Urinary bladder (tissue), 4 donors: ENCODE results near the gene FAM78A. TPM values are rescaled to one million over a fixed set of nuclear protein-coding genes. Genes with fewer than 3 reads are reported as not detected.
A peak's percentile ranks its signal among the peaks of the same experiment; 100 is the strongest.

Experiments used
- DNase-seq: peaks from one replicate; pipeline ENCODE4 v3.0.0-alpha.2; 2015; ENCODE audit errors: extremely low spot score
- H3K27ac ChIP-seq: one replicate; pipeline ENCODE4 v1.5.1; 2013; ENCODE audit warnings: low read depth, mild to moderate bottlenecking, moderate library complexity
- H3K36me3 ChIP-seq: one replicate; pipeline ENCODE4 v1.6.1; 2013; ENCODE audit warnings: mild to moderate bottlenecking, moderate library complexity; ENCODE audit not compliant: insufficient read depth
- H3K4me1 ChIP-seq: one replicate; pipeline ENCODE4 v1.6.1; 2013; ENCODE audit warnings: mild to moderate bottlenecking, moderate library complexity; ENCODE audit not compliant: insufficient read depth
- H3K4me3 ChIP-seq: one replicate; pipeline ENCODE4 v1.5.1; 2013; ENCODE audit warnings: low read depth, low read length
- WGBS: extraction: QIAGEN DNeasy Blood & Tissue Kit; methylation state at CpG from one replicate; pipeline ENCODE4 v1.1.7; 2013; 5-methylcytosine and 5-hydroxymethylcytosine counted together
- polyA plus RNA-seq: library from polyadenylated mRNA; stranded (reverse); fragments of 200-250 nt; gene quantifications from one replicate; pipeline ENCODE4 v1.2.3, GENCODE V29; 2013
- total RNA-seq: library from RNA; depleted of rRNA; stranded (reverse); fragments of >200 nt; gene quantifications from one replicate; pipeline ENCODE4 v1.2.3, GENCODE V29; 2014
- donor health status: healthy with polysubstance abuse.
- donor health status: healthy.

FAM78A gene
- total and polyA plus RNA-seq, 2 donors: 1.9 to 3.1 TPM

GRCh38 chr9:131281119-131281965 lies 5.0 kb upstream of the FAM78A start:
- no peak overlapping the region for H3K4me3 ChIP-seq
- no peaks in the 10 kb centered on the region for H3K4me1 ChIP-seq
- WGBS: 80% methylated on average over 17 of the region's 17 CpGs
- no peak overlapping the region for H3K27ac ChIP-seq
- no peaks in the 10 kb centered on the region for H3K36me3 ChIP-seq
- no peak for DNase-seq

- H3K27ac ChIP-seq: no peak overlapping the region
- DNase-seq: no peak
- H3K4me3 ChIP-seq: no peak overlapping the region
- H3K36me3 ChIP-seq: no peaks in the 10 kb centered on the region
- WGBS: 76% methylated on average over 3 of the region's 3 CpGs
- no peaks in the 10 kb centered on the region for H3K4me1 ChIP-seq
These were observed 4.3 kb upstream of the FAM78A start for GRCh38 chr9:131280660-131281059.

- WGBS: 74% methylated on average over 19 of the region's 19 CpGs
- Histone ChIP-seq H3K4me1 (no peaks in the 10 kb centered on the region), H3K36me3 (no peaks in the 10 kb centered on the region), H3K27ac (no peak overlapping the region), H3K4me3 (no peak overlapping the region)
- DNase-seq: no peak
These were observed 3.7 kb upstream of the FAM78A start for GRCh38 chr9:131279863-131280570.

GRCh38 chr9:131279196-131279862 lies 3.0 kb upstream of the FAM78A start:
- H3K36me3 ChIP-seq: no peaks in the 10 kb centered on the region
- no peaks in the 10 kb centered on the region for H3K4me1 ChIP-seq
- H3K27ac ChIP-seq: no peak overlapping the region
- WGBS: 74% methylated on average over 11 of the region's 11 CpGs
- DNase-seq: no peak
- no peak overlapping the region for H3K4me3 ChIP-seq

GRCh38 chr9:131278702-131279111 lies 2.4 kb upstream of the FAM78A start:
- Histone ChIP-seq H3K36me3 (no peaks in the 10 kb centered on the region), H3K4me3 (no peak overlapping the region), H3K27ac (no peak overlapping the region), H3K4me1 (no peaks in the 10 kb centered on the region)
- 64% methylated on average over 10 of the region's 10 CpGs for whole genome bisulfite sequencing
- DNase-seq: no peak

- no peak overlapping the region for H3K27ac ChIP-seq
- peak overlapping the region; percentile 74 for H3K4me3 ChIP-seq
- DNase-seq: peak; percentile 49
- H3K4me1 ChIP-seq: no peaks in the 10 kb centered on the region
- H3K36me3 ChIP-seq: no peaks in the 10 kb centered on the region
- 8% methylated on average over 59 of the region's 59 CpGs for WGBS
These were observed 1.8 kb upstream of the FAM78A start for GRCh38 chr9:131277910-131278701.

- no peak for DNase-seq
- Histone ChIP-seq H3K4me1 (no peaks in the 10 kb centered on the region), H3K4me3 (peak overlapping the region; percentile 74), H3K27ac (peak overlapping the region; percentile 41), H3K36me3 (no peaks in the 10 kb centered on the region)
- WGBS: under 1% methylated on average over 78 of the region's 78 CpGs
These were observed 1.1 kb upstream of the FAM78A start for GRCh38 chr9:131277287-131277909.

GRCh38 chr9:131276891-131277286 lies 579 bp upstream of the FAM78A start:
- Histone ChIP-seq H3K27ac (no peak overlapping the region), H3K4me3 (peak overlapping the region; percentile 74), H3K4me1 (no peaks in the 10 kb centered on the region), H3K36me3 (no peaks in the 10 kb centered on the region)
- under 1% methylated on average over 60 of the region's 60 CpGs for WGBS
- no peak for DNase-seq

GRCh38 chr9:131275332-131276093 lies 797 bp downstream of the FAM78A start:
- Histone ChIP-seq H3K4me1 (no peaks in the 10 kb centered on the region), H3K36me3 (no peaks in the 10 kb centered on the region), H3K27ac (no peak overlapping the region), H3K4me3 (peak overlapping the region; percentile 74)
- WGBS: 79% methylated on average over 29 of the region's 29 CpGs
- no peak for DNase-seq

- WGBS: 80% methylated on average over 18 of the region's 18 CpGs
- Histone ChIP-seq H3K4me3 (peak overlapping the region; percentile 74), H3K4me1 (no peaks in the 10 kb centered on the region), H3K36me3 (no peaks in the 10 kb centered on the region), H3K27ac (peak overlapping the region; percentile 59)
- no peak for DNase-seq
These were observed 1.5 kb downstream of the FAM78A start for GRCh38 chr9:131274674-131275331.

- WGBS: 72% methylated on average over 13 of the region's 13 CpGs
- Histone ChIP-seq H3K36me3 (no peaks in the 10 kb centered on the region), H3K4me3 (peak overlapping the region; percentile 74), H3K27ac (no peak overlapping the region), H3K4me1 (no peaks in the 10 kb centered on the region)
- DNase-seq: no peak
These were observed 2.2 kb downstream of the FAM78A start for GRCh38 chr9:131273856-131274673.
